BE2C (cell line): ENCODE data around the gene KBTBD4. TPM values are rescaled to one million over a fixed set of nuclear protein-coding genes. Genes with fewer than 3 reads are reported as not detected.
A peak's percentile ranks its signal among the peaks of the same experiment; 100 is the strongest.

Experiments used
- DNase-seq: peaks from one replicate; pipeline ENCODE4 v3.0.0-alpha.2; 2020
- H3K27me3 ChIP-seq: fragments of 250-450 bp; sonication (Bioruptor Pico); 2 replicates; pipeline ENCODE4 v1.5.1; 2020; ENCODE audit warnings: mild to moderate bottlenecking
- H3K36me3 ChIP-seq: fragments of 250-450 bp; sonication (Bioruptor Pico); 2 replicates; pipeline ENCODE4 v1.5.1; 2020; ENCODE audit warnings: mild to moderate bottlenecking
- H3K4me1 ChIP-seq: fragments of 250-450 bp; sonication (Bioruptor Pico); 2 replicates; pipeline ENCODE4 v1.5.1; 2020
- H3K4me3 ChIP-seq: 2 replicates; pipeline ENCODE4 v1.5.1; 2011; ENCODE audit warnings: low read depth, low read length
- H3K9me3 ChIP-seq: fragments of 250-450 bp; sonication (Bioruptor Pico); 2 replicates; pipeline ENCODE4 v1.5.1; 2020
- polyA plus RNA-seq: library from polyadenylated mRNA; unstranded; fragments of >200 nt; gene quantifications from one replicate; pipeline ENCODE4 v1.2.1, GENCODE V29; 2012; ENCODE audit warnings: low read depth, missing spikeins; ENCODE audit not compliant: insufficient read length, insufficient read depth
- TF ChIP-seq, protein P1 (sequence below): IDR thresholded peaks from 2 replicates; pipeline ENCODE4 v1.5.1; 2012; ENCODE audit warnings: mild to moderate bottlenecking, low read depth, low read length

The KBTBD4 gene
- polyA plus RNA-seq, result 24.4 TPM

DNA sequence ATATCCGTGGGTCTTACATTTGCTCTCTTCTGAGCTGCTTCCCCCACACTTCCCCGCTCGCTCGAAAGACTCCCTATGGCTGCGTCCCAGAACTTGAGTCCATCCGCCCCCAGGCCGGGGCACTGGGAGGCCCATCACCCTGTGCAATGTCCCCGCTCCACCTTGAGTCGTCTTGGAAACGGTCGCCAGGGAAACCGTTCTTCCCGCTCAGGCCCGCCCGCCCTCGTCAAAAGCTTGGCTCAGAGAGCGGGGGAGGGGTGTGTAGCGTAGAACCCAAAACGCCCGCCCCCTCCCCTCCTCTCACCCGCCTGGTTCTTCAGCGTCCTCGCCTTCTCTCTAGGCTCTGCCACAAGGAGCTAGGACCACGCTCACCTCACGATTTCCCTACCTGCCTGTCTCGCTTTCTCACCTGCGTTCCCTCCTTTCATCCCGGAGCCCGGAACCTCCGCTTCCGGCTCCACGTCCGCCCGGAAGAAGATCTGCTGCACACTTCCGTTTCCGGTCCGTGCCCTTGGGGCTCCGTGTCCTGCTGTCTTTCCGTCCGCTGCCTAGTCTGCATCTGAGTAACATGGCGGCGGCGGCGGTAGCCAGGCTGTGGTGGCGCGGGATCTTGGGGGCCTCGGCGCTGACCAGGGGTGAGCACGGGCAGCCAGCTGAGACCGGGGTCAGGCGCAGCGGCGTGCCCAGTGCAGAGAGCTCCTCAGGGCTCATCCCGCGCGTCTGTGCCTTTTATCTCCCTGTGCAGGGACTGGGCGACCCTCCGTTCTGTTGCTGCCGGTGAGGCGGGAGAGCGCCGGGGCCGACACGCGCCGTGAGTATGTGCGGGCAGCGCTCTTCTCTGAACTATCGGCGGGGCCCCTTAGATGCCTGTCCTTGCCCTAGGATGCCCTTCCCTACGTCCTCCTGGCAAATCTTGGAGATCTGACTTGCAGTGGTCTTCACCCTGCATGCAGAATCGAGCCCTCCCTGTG lies at the start of gene KBTBD4, which contains the start of gene NDUFS3:
TSS of gene KBTBD4 (minus strand) at position 447 of the 971 bp plus-strand sequence. CDS start at position 428, 19 bp downstream.
TSS of gene NDUFS3 (plus strand) at position 551 of the 971 bp plus-strand sequence. CDS start at position 569, 18 bp downstream.
- TF ChIP-seq, protein P1, sequence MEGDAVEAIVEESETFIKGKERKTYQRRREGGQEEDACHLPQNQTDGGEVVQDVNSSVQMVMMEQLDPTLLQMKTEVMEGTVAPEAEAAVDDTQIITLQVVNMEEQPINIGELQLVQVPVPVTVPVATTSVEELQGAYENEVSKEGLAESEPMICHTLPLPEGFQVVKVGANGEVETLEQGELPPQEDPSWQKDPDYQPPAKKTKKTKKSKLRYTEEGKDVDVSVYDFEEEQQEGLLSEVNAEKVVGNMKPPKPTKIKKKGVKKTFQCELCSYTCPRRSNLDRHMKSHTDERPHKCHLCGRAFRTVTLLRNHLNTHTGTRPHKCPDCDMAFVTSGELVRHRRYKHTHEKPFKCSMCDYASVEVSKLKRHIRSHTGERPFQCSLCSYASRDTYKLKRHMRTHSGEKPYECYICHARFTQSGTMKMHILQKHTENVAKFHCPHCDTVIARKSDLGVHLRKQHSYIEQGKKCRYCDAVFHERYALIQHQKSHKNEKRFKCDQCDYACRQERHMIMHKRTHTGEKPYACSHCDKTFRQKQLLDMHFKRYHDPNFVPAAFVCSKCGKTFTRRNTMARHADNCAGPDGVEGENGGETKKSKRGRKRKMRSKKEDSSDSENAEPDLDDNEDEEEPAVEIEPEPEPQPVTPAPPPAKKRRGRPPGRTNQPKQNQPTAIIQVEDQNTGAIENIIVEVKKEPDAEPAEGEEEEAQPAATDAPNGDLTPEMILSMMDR, result no peak
- Histone ChIP-seq H3K4me3 (peak within 1 kb of the TSS; percentile 94), H3K9me3 (no peaks in the 10 kb centered on the region), H3K27me3 (no peaks in the 10 kb centered on the region), H3K36me3 (peaks cover 15% of the 10 kb centered on the region), H3K4me1 (no peaks in the 10 kb centered on the region)
- peak; percentile 85 for DNase-seq

DNA sequence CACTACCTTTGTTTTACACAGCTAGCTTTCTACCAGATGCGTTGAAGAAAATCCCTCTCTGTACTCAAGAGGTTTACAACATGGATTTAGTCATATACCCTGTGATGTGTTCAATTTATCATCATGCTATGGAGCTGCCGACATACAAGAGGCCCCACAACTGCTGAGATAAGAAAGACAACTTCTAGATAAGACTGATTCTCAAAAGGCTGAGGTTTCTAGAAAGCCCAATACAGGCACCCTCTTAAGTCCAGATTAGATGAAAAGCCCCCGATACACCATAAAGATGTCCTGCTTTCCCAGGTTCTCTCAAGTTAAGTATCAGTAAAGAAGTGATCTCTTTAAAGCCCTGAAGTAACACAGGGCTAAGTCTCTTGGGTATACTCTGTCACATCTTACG lies 49.3 kb upstream of the KBTBD4 start:
- H3K4me1 ChIP-seq, result no peaks in the 10 kb centered on the region
- no peak overlapping the region for H3K4me3 ChIP-seq
- H3K9me3 ChIP-seq, result no peaks in the 10 kb centered on the region
- DNase-seq, result no peak
- H3K36me3 ChIP-seq, result peaks cover 29% of the 10 kb centered on the region
- no peaks in the 10 kb centered on the region for H3K27me3 ChIP-seq
- TF ChIP-seq, protein P1, result no peak

DNA sequence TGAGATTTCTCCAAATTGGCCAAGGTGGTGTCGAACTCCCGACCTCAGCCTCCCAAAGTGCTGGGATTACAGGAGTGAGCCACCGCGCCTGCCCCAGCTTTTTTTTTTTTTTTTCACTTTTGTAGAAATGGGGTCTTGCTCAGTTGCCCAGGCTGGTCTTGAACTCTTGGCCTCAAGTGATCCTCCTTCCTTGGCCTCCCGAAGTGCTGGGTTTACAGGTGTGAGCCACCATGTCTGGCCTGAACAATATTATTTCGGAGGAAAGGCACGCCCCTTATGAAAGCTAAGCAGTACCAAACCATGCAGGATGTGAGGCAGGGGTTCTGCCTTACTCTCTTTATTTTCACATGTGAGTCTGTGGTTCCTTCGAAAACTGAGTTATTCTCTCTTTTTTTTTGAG lies 47.5 kb upstream of the KBTBD4 start:
- TF ChIP-seq, protein P1, result no peak
- Histone ChIP-seq H3K4me1 (no peaks in the 10 kb centered on the region), H3K4me3 (no peak overlapping the region), H3K9me3 (no peaks in the 10 kb centered on the region), H3K36me3 (peaks cover 33% of the 10 kb centered on the region), H3K27me3 (no peaks in the 10 kb centered on the region)
- DNase-seq, result no peak

- TF ChIP-seq, protein P1, result no peak
These were observed 42.1 kb upstream of the KBTBD4 start for GRCh38 chr11:47620836-47621378.

DNA sequence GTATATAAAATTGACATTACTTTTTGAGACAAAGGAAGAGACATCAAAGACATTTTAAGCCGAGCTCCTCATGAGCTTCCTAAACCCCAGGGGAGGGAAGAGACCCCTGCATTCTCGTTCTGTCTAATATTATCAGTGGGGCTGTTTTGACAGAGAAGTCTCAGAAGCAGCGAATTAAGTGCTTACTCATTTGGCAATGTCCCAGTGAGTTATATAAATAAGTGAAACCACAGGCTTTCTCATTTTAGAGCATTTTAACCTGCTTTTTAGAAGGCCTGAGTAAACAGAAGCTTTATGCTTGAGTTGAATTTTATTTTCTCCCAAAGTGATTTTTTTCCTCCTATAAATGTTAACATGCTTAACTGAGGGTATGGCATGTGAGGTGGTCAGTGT lies 38.6 kb upstream of the KBTBD4 start:
- H3K4me3 ChIP-seq, result no peak overlapping the region
- no peaks in the 10 kb centered on the region for H3K27me3 ChIP-seq
- TF ChIP-seq, protein P1, result no peak
- H3K36me3 ChIP-seq, result peaks cover 2% of the 10 kb centered on the region; the same call in 1 of the 2 replicates
- DNase-seq, result no peak
- no peaks in the 10 kb centered on the region for H3K4me1 ChIP-seq
- no peaks in the 10 kb centered on the region for H3K9me3 ChIP-seq

More at GRCh38 chr11:47620836-47621378, 42.1 kb upstream of the KBTBD4 start:
- Histone ChIP-seq H3K4me1 (no peaks in the 10 kb centered on the region), H3K36me3 (peaks cover 18% of the 10 kb centered on the region), H3K9me3 (no peaks in the 10 kb centered on the region), H3K4me3 (no peak overlapping the region), H3K27me3 (no peaks in the 10 kb centered on the region)
- no peak for DNase-seq
